ENCODE results near the gene OAF. TPM values are rescaled to one million over a fixed set of nuclear protein-coding genes. Genes with fewer than 3 reads are reported as not detected.

OAF gene
- total RNA-seq, 3 donors from 2014 or later: 5.0 to 5.8 (median 5.3) TPM

DNA sequence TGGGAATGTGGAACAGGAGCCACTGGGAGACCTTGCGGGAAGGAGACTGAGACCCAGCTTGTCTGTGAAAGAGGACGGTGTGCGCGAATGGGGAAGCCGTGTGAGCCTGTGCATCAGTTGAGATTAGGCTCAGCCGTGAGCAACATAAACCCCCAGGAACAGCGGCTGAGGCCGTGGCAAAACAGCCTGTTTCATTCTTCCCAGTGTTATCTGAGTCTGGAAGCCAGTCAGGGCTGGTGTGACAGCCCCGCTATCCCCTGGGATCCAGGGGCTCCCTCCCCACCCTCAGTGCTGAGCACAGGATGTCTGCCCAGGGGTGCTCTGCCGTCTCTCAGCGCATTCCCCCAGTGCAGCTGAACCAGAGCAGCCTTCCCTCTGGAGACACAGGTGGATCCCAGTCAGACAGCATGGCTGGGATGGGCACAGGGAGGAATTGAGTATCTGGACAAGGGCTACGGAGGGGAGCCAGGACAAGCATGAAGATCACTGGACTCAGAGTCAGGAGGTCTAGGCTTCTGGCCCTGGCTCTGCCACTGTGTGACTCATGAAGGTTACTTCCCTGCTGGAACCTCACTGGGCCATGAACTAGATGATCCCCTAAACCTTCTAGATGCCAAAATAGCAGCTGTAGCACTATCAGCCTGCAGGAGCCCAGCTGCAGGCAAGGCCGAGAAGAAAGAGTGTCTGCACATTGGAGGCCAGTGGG, 8.6 kb downstream of the OAF start:
- Mint-ChIP-seq H3K36me3 (ENCODE audit: insufficient read depth) (no peaks in the 10 kb centered on the region), H3K27me3 (ENCODE audit: low read depth) (no peaks in the 10 kb centered on the region), H3K4me1 (ENCODE audit: low read depth) (no peaks in the 10 kb centered on the region), H3K4me3 (no peak overlapping the region), H3K9me3 (no peaks in the 10 kb centered on the region)
- ATAC-seq (no peak), DNase-seq (no peak)

DNA sequence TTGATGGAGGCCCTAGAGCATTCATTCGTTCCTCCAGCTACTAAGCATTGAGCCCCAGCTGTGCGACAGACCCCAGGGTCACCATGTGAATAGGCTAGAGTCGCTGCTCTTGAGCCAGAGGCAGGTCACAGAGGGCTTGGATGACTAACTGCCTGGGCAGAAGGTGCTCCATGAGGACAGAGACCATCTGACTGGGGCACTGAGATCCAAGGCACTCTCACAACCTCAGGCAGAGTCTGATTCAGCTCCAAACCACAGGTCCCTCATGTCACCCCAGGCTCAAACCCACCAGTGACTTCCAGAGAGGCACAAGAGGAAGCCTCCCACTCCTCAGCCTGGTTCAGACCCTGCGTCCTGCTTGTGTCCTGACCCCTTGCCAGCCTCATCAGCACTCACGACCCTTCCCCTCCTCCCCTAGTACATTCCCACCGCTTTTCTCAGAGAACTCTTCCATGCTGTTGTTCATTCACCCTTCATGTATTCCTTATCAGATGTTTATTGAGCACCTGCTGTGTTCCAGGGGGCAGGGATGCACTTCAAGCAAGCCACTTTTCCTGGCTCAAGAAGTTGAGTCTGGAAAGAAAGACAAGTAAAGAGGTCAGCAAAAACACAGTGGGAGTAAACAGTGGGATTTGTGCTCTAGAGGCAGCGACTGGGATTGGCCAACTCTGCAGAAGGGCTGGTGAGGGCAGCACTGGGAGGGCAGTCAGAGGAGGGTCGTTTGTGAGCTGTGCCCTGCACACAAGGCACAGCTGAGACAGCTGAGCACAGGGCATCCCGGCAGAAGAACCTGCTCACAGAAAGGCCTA, 9.3 kb downstream of the OAF start:
- Mint-ChIP-seq H3K27me3 (ENCODE audit: low read depth) (no peaks in the 10 kb centered on the region), H3K36me3 (ENCODE audit: insufficient read depth) (no peaks in the 10 kb centered on the region), H3K4me1 (ENCODE audit: low read depth) (peaks cover 2% of the 10 kb centered on the region), H3K4me3 (no peak overlapping the region), H3K9me3 (no peaks in the 10 kb centered on the region)
- ATAC-seq (no peak), DNase-seq (no peak)

DNA sequence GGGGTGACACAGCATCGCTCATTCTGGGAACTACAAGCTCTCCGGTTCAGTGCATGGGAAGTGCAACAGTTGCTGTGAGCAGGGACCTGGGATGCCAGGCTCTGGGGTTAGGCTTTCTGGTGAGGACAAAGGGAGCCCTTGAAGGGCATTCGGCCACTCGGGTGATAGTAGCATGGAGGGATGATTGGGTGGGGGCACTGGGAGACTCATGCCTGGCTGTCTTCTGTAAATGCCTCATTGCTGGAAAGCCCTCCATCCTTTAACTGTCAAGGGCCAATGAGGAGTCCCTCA, 9.9 kb downstream of the OAF start:
- no peaks in the 10 kb centered on the region for H3K27me3 Mint-ChIP-seq (ENCODE audit: low read depth)
- H3K36me3 Mint-ChIP-seq (ENCODE audit: insufficient read depth): no peaks in the 10 kb centered on the region
- peaks cover 2% of the 10 kb centered on the region for H3K4me1 Mint-ChIP-seq (ENCODE audit: low read depth)
- DNase-seq (no peak), ATAC-seq (no peak)
- H3K9me3 Mint-ChIP-seq: no peaks in the 10 kb centered on the region
- H3K4me3 Mint-ChIP-seq: no peak overlapping the region

DNA sequence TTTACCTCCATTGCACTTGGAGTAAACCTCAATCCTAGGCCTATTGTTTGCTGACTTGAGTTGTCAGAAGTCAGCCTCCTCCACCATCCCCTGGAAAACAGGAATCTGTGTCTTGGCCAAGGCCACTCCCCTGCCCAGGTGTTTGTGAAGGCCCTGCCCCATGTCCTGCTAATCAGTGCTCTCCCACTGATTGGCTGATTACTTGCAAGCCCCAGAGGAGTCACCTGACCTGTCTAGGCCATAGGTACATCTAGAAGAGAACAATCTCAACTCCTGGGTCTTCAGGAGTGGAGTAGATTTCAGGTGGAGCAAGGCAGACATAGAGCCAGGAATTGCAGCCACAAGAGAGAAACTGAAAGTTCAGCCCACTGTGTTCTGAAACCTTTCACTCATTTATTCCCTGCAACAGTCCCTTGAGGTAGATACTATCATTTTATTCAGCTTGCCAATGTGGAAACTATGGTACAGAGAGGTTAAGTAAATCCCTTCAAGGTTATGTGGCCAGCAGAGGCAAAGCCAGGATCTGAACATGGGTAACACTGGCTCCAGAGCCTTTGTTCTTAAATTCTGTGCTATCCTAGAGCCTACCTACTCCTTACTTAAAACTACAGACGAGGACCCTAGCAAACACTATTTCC, 10.4 kb downstream of the OAF start:
- peaks cover 3% of the 10 kb centered on the region for H3K27me3 Mint-ChIP-seq (ENCODE audit: low read depth)
- no peak overlapping the region for H3K4me3 Mint-ChIP-seq
- ATAC-seq (no peak), DNase-seq (no peak)
- H3K9me3 Mint-ChIP-seq: no peaks in the 10 kb centered on the region
- peaks cover 2% of the 10 kb centered on the region for H3K4me1 Mint-ChIP-seq (ENCODE audit: low read depth)
- H3K36me3 Mint-ChIP-seq (ENCODE audit: insufficient read depth): no peaks in the 10 kb centered on the region

DNA sequence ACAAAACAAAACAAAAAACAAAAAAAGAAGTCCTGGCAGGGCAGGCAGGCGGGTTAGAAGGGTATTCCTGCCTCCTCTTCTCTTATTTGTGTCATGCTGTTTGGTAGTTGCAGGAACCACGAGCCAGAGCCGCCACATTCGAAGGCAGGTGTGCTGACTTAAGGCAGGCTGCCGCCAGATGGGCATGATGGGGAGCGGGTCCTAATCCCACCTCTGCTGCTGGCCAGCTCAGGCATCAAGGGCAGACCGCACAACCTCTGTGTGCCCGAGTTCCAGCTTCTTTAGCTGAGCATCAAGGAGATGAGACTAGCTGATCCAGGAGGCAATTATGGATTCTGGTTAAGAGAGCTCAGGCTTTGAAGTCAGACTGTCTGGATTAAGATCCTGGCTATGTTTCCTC, 12.1 kb downstream of the OAF start:
- peaks cover 2% of the 10 kb centered on the region for H3K4me1 Mint-ChIP-seq (ENCODE audit: low read depth)
- peaks cover 3% of the 10 kb centered on the region for H3K27me3 Mint-ChIP-seq (ENCODE audit: low read depth)
- ATAC-seq: no peak
- DNase-seq: no peak
- H3K9me3 Mint-ChIP-seq: no peaks in the 10 kb centered on the region
- H3K4me3 Mint-ChIP-seq: no peak overlapping the region
- H3K36me3 Mint-ChIP-seq (ENCODE audit: insufficient read depth): no peaks in the 10 kb centered on the region

DNA sequence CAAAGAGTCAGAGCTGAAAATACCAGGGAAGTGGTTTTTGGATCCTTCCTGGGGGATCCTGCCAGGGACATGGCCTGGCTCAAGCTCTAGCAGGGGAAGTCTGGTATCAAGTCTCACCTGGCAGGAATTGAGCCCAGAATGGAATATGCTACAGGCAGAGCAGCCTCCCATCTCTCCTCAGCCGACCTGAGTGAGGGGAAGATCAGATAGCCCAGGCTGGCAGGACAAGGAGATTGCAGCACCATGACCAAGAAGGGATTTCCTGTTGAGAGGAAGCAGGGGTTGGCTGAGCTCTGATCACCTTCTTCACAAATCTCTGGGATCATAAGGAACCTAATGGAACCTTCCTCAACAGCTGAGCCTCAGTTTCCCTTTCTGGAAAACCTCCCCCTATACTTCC, 13.0 kb downstream of the OAF start:
- Mint-ChIP-seq H3K4me3 (no peak overlapping the region), H3K9me3 (no peaks in the 10 kb centered on the region), H3K36me3 (ENCODE audit: insufficient read depth) (no peaks in the 10 kb centered on the region), H3K27me3 (ENCODE audit: low read depth) (peaks cover 3% of the 10 kb centered on the region), H3K4me1 (ENCODE audit: low read depth) (peaks cover 2% of the 10 kb centered on the region)
- DNase-seq (no peak), ATAC-seq (no peak)

DNA sequence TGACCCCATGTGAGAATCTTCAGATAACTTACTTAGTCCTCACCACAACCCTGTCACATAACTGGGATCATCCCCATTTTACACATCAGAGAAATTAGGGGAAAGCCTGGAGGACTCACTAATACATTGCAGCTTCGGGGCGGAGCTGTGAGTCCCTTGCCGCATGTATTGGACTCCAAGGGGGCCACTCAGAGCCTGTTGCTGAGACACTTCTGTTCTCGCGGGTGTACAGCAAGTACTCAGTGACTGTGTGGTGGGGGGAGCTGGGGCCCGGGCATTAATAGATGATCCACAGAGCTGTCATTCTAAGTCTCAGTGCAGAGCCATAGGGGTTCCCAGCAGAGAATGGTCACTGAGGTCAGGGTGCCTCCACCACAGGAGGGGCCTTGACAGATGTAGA, 13.5 kb downstream of the OAF start:
- Mint-ChIP-seq H3K4me1 (ENCODE audit: low read depth) (peaks cover 2% of the 10 kb centered on the region), H3K4me3 (no peak overlapping the region), H3K27me3 (ENCODE audit: low read depth) (peaks cover 3% of the 10 kb centered on the region), H3K9me3 (no peaks in the 10 kb centered on the region), H3K36me3 (ENCODE audit: insufficient read depth) (no peaks in the 10 kb centered on the region)
- ATAC-seq (no peak), DNase-seq (no peak)

DNA sequence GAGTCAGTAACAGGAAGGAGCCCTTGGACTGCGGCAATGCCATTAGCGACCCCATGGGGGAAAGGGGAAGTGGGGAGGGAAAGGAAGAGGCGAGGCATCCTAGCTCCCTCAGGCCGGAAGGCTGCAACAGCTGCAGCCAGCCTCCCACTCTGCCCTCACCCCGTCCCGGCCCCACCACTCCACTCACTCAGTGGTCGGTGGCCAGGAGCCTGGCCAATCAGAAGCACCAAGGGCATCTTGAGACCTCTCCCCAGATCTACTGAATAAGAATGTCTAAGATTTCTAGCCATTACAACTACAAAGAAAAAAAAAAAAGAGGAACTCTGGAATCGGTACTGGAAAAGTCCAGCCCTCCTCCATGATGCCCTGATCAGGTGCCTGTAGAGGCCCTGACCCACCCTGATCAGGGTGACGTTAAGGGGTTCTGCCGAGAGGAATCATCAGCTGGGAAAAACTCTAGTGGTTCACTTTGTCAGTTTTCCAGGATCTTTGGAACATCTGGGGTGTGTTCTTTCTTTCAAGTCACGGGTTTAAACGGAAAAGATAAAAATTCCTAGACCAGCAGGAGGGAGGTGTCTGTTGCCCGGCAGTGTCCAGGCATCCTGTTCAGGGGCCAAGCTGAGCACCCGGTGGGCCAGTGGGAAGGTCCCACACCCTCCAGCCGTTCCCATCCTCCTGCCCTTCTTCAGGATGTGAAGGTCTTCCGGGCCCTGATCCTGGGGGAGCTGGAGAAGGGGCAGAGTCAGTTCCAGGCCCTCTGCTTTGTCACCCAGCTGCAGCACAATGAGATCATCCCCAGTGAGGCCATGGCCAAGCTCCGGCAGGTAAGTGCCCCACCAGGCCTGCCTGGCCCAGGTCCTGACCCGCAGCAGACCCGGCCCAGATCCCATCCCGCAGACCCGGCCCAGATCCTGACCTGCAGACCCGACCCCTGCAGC, 14.4 kb downstream of the OAF start:
- Mint-ChIP-seq H3K4me1 (ENCODE audit: low read depth) (peaks cover 2% of the 10 kb centered on the region), H3K27me3 (ENCODE audit: low read depth) (peaks cover 3% of the 10 kb centered on the region), H3K9me3 (no peaks in the 10 kb centered on the region), H3K36me3 (ENCODE audit: insufficient read depth) (no peaks in the 10 kb centered on the region), H3K4me3 (no peak overlapping the region)
- ATAC-seq (peak in 1 of 2 donors; percentile 29), DNase-seq (no peak)

DNA sequence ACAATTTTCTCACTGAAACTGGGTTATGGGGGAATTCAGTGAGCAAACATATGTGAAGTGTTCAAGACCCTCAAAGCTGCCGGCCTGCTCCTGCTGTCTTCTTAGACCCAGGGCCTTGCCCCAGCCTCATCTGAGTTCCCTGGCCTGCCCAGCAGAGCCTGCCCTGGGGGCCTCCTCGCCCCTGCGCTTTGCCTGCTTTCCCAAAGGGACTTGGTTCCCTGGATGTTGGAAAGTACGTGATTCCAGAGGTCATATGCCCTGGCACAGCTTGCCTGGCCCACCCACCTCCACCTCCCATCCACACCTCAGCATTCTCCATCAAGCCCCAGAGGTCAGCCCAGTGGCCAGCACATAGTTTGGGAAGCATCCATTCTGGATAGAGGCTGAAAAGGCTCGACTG, 15.4 kb downstream of the OAF start:
- H3K27me3 Mint-ChIP-seq (ENCODE audit: low read depth): peaks cover 3% of the 10 kb centered on the region
- ATAC-seq (no peak), DNase-seq (no peak)
- H3K4me3 Mint-ChIP-seq: no peak overlapping the region
- H3K4me1 Mint-ChIP-seq (ENCODE audit: low read depth): peaks cover 2% of the 10 kb centered on the region
- no peaks in the 10 kb centered on the region for H3K9me3 Mint-ChIP-seq
- no peaks in the 10 kb centered on the region for H3K36me3 Mint-ChIP-seq (ENCODE audit: insufficient read depth)

DNA sequence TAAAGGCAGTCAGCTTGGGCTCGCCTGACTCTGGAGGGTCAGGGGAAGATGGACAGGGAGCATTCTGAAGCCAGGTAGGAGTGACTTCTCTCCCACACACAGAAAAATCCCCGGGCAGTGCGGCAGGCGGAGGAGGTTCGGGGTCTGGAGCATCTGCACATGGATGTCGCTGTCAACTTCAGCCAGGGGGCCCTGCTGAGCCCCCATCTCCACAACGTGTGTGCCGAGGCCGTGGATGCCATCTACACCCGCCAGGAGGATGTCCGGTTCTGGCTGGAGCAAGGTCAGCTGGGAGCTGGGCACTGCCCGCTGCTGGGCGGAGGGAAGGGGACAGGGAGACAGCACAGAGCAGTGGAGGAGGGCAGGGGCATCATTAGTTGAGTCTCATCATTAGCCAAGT, 15.9 kb downstream of the OAF start:
- no peaks in the 10 kb centered on the region for H3K36me3 Mint-ChIP-seq (ENCODE audit: insufficient read depth)
- no peaks in the 10 kb centered on the region for H3K9me3 Mint-ChIP-seq
- ATAC-seq: no peak
- DNase-seq: no peak
- peaks cover 3% of the 10 kb centered on the region for H3K27me3 Mint-ChIP-seq (ENCODE audit: low read depth)
- H3K4me1 Mint-ChIP-seq (ENCODE audit: low read depth): peaks cover 2% of the 10 kb centered on the region
- H3K4me3 Mint-ChIP-seq: no peak overlapping the region

DNA sequence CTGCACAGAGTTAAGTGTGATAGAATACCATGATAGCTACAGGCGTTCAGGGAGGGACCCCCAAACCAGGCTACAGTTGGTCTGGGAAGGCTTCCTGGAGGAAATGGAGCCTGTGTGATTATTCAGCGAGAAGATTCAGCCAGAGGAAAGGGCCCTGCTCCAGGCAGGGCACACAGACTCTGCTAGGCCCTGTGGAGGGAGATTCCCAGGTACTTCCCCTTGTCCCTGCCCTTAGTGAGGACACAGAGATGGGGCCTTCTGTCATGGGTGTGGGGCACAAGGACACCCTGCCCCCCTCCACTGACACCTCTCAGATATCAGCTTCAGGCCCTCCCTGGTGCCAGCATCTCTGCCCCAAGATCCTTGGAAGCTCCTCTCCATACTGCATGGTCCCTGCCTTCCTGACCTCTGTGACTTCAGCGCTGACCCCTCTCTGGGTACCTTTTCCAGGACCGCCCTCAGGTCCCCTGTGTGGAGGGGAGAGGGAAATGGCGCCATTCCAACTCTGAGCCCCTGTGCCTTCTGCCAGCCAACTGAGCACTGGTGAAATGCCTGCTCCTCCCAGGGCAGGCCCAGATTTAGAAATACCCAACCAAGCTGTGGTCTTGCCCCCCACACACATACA, 16.5 kb downstream of the OAF start:
- Mint-ChIP-seq H3K27me3 (ENCODE audit: low read depth) (peaks cover 3% of the 10 kb centered on the region), H3K4me1 (ENCODE audit: low read depth) (peaks cover 2% of the 10 kb centered on the region), H3K36me3 (ENCODE audit: insufficient read depth) (no peaks in the 10 kb centered on the region), H3K4me3 (no peak overlapping the region), H3K9me3 (no peaks in the 10 kb centered on the region)
- no peak for DNase-seq
- no peak for ATAC-seq

DNA sequence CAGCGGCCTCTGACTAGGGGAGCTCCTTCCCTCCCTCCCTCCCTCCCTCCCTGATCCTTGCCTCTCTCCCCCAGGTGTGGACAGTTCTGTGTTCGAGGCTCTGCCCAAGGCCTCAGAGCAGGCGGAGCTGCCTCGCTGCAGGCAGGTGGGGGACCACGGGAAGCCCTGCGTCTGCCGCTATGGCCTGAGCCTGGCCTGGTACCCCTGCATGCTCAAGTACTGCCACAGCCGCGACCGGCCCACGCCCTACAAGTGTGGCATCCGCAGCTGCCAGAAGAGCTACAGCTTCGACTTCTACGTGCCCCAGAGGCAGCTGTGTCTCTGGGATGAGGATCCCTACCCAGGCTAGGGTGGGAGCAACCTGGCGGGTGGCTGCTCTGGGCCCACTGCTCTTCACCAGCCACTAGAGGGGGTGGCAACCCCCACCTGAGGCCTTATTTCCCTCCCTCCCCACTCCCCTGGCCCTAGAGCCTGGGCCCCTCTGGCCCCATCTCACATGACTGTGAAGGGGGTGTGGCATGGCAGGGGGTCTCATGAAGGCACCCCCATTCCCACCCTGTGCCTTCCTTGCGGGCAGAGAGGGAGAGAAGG, 18.1 kb downstream of the OAF start:
- H3K36me3 Mint-ChIP-seq (ENCODE audit: insufficient read depth): no peaks in the 10 kb centered on the region
- no peak for DNase-seq
- ATAC-seq: no peak
- no peak overlapping the region for H3K4me3 Mint-ChIP-seq
- no peaks in the 10 kb centered on the region for H3K9me3 Mint-ChIP-seq
- peaks cover 5% of the 10 kb centered on the region for H3K27me3 Mint-ChIP-seq (ENCODE audit: low read depth)
- peaks cover 2% of the 10 kb centered on the region for H3K4me1 Mint-ChIP-seq (ENCODE audit: low read depth)

DNA sequence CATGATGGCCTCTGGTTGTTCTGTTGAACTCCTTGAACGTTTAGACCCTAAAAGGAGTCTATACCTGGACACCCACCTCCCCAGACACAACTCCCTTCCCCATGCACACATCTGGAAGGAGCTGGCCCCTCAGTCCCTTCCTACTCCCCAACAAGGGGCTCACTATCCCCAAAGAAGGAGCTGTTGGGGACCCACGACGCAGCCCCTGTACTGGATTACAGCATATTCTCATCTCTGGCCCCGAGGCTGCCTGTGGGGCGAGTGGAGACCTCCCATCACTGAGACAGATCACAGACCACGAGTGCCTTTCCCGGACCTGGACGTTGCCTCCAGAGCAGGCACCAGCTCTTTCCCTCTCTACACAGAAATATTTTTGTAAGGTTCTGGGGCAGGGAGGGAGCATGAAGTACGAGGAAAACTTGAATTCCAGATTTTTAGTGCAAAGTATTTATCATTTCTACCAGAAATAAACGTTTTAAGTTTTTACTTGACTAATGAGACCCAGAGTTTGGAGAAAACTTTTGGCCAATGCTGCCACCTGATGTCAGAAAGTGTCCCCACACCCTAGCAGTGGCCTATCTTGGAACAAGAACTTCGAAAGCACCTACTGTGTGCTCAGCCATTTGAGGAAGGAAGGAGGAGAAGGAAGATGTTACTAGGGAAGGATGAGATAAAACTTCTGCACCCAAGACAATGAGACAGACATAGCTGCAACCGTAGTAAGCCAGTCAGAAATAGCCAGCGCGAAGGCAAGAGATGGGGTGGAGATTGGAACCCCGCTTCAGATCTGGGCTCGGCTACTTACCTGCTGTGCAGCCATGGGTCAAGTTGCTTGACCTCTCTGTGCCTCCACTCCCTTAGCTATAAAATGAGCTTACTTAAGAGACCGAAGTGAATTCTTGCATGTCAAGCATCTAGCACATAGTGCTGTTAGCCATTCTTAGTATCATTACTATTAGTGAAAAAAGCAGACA, 18.9 kb downstream of the OAF start:
- H3K36me3 Mint-ChIP-seq (ENCODE audit: insufficient read depth): no peaks in the 10 kb centered on the region
- no peak for ATAC-seq
- DNase-seq: no peak
- H3K27me3 Mint-ChIP-seq (ENCODE audit: low read depth): peaks cover 10% of the 10 kb centered on the region
- no peak overlapping the region for H3K4me3 Mint-ChIP-seq
- H3K4me1 Mint-ChIP-seq (ENCODE audit: low read depth): peaks cover 2% of the 10 kb centered on the region
- H3K9me3 Mint-ChIP-seq: no peaks in the 10 kb centered on the region

All from activated T-cell treated with anti-CD3 and anti-CD28 coated beads, Interleukin-2, amount 50 U/mL, for 4 hours (primary cell).